GM19043 (cell line): ENCODE results near the gene WDR47.
"Not testable (repeated sequence)": the region's sequence is repeated elsewhere in the genome, so short reads cannot be mapped to it uniquely, and the experiment has no call there.

Source experiments
- ATAC-seq: cut with Tn5 transposase; IDR thresholded peaks from one replicate; pipeline ENCODE4 v1.9.1; 2021; ENCODE audit warnings: low read depth; ENCODE audit not compliant: unreplicated experiment

Gene WDR47

DNA sequence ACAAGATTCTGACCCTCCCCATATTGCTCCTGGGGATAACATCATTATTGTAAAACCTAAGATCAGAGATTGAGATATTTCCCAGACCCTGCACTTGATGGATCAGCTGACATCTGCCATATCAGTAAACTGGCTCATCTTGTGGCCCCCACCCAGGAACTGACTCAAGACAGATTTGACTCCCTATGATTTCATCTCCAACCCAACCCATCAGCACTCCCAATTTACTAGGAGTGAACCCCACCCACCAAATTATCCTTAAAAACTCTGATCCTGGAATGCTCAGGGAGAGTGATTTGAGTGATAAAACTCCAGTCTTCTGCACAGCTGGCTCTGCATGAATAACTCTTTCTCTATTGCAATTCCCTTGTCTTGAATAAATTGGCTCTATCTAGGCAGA is 72.6 kb downstream of the WDR47 start:
- no peak for ATAC-seq

DNA sequence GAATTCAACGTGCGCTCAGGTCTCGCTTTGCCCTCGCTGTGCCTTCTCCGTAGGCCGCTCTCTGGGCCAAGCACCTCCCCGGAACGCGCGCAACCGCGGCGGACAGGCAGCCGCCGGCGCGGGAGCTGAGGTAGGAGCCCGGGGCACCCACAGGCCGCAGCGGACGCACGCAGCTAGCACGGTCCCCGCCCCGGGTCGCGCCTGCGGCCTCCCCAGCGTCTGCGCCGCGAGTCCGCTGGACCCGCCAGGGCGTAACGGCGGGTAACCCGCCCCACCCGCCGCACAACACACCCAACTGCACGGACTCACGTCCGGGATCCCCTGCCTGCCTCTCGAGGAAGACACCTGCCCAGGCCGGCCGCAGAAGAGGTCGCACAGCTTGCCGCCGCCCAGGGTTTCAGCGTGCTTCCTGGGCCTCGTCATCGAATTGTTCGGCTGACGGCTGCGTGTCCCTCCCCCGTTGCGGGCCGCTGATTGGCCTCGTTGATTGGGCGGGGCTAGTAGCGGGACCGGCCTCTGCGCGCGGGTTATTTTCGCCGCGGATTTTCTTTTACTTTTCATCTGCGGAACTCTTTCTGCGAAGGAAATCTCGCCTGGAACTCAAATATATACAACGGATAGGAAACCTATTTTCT is 78.7 kb downstream of the WDR47 start, which contains the start of gene CLCC1:
Gene CLCC1 (minus strand): TSS at position 433 of the 635 bp plus-strand sequence. CDS start 13,047 bp downstream, outside the sequence.
- ATAC-seq: peak; percentile 92

DNA sequence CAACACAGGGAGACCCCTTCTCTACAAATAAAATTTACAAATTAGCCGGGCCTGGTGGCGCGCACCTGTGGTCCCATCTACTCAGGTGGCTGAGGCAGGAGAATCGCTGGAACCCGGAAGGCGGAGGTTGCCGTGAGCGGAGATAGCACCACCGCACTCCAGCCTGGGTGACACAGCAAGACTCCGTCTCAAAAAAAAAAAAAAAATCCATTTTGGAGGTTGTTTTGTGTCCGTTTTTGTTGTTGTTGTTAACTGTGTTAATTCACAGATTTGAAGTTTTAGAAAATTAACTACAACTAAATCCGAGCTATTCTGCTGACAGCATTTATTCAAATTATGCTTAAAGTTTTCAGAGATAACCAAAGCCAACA is 79.2 kb downstream of the WDR47 start:
- no peak for ATAC-seq

DNA sequence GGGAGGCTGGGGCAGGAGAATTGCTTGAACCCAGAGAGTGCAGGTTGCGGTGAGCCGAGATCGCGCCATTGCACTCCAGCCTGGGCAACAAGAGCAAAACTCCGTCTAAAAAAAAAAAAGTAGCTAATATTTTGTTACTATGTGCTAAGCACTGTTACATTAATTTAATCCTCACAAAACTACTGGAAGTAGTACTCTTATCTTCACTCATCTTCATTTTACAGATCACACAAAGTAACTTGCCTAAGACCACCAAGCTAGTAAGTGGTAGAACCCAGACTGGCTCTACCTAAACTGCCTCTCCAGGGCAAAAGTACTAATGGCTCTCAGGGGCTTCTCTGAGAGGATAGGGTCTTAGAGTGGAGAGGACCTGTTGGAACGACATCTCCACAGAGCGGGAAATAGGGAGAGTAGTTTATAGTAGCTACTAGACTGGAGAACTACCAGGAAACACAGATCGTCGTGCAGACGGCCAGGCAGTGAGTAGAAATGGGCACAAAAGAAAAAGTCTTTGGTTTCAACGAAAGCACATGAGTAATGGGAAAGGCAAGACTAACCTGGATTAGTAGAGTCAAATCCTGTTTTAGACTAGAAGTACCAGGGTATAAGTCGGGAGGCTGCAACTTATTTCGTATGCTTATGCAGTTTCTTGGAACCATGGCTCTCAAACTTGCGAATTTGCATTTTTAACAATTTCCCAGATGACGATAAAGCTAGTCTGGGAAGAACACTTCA is 80.0 kb downstream of the WDR47 start:
- no peak for ATAC-seq

DNA sequence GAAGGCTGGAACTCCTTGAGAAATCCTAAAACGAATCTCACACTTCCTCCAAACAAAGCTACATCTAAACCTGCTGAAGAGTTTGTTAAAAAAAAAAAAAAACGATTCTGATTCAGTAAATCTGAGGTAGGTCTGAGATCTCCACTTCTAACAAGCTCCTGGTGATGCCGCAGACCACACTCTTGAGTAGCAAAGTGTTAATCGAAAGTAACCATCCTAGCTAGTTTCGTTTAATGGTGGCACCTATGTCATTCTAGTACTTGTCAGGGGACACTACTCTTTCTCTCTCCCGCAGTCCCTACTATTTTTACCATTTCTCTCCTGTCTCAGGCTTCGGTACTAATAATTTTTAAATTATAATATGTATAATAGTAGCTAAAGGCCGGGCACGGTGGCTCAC is 80.7 kb downstream of the WDR47 start:
- ATAC-seq: no peak

DNA sequence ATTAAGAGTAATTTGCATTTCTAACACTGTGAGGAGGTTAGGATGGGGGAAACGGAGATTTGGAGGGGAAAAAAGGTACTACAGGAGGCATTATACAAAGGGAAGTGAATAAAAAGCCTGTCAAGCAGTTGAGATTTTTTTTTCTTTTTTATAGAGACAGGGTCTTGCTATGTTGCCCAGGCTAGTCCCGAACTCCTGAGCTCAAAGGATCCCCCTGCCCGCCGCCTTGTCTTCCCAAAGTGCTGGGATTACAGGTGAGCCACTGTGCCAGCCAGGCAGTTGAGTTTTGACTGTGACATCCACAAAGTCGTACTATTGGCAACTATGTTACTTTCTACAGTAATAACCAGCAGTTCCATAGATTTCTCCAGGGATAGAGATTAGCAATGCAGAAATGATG is 81.2 kb downstream of the WDR47 start:
- no peak for ATAC-seq

DNA sequence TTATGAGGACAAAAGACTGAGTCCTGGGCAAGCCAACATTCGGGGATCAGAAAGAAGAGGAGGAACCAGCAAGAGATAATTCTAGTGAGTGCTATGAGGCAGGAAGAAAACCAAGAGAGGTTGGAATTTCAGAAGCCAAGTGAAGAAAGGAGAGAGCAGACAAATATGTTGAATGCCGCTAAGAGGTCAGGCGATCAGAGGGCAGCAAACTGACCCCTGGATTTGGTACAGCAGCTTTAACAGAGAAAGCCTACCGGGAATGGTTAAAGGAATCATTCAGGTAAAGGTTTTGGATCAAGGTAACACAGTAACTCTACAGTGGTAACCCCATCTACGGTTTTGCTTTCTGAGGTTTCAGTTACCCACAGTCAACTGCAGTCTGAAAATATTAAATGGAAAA is 84.0 kb downstream of the WDR47 start:
- ATAC-seq: no peak

DNA sequence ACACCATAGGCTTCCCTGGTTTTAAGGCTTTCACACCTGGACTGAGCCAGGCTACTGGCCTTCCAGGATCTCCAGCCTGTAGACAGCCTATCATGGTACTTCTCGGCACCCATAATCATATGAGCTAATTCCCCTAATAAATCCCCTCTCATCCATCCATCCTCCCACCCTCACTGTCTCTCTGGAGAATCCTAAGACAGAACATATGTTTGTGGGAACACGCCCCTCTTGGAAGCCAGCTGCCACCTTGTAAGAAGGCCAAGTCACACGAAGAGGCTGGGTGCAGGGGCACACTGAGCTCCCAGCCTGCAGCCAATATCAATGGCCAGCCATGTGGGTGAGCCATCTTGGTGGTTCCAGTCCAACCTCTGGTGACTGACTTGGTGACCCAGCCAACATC is 86.0 kb downstream of the WDR47 start:
- no peak for ATAC-seq

DNA sequence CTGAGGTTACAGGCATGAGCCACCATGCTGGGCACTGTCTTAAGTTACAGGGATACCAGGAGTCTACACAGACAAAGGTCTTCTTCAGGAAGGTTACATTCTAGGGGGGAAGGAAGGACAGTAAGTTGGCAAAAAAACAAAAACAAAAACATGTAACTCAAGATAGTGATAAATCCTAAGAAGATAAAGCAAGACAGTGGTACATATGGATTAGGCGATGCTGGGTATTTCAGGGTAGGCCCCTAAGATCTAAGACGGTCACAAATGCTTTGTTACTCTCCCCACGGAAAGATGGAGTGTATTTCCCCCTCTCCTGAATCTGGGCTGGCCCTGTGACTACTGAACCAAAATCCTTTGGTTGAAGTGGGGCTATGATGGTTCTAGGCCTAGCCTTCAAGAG is 86.8 kb downstream of the WDR47 start:
- no peak for ATAC-seq

DNA sequence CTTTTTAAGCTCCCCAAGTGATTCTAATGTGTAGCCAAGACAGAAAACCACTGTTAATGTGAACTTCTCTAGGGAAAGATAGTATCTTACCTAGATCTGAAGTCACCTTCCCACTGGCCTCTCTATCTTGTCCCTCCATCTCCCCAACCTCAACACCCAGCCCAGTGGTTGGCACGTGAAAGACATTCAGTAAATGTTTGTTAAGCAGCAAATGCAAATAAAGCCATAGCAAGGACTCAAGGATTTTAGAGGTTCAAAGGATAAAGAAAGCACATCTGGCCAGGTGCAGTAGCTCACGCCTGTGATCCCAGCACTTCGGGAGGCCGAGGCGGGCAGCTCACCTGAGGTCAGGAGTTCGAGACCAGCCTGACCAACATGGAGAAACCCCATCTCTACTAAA is 88.5 kb downstream of the WDR47 start:
- ATAC-seq: no peak

DNA sequence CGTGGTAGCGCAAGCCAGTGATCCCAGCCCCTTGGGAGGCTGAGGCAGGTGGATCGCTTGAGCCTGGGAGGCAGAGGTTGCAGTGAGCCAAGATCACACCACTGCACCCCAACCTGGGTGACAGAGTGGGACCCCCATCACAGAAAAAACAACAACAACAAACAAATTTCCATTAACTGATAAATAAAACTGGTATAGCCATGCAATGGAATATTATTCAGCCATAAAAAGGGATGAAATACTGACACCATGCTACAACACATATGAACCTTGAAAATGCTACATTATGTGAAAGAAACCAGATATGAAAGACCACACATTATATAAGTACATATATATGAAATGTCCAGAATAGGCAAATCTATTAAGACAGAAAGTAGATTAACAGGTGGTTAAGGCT is 90.7 kb downstream of the WDR47 start:
- ATAC-seq: no peak

DNA sequence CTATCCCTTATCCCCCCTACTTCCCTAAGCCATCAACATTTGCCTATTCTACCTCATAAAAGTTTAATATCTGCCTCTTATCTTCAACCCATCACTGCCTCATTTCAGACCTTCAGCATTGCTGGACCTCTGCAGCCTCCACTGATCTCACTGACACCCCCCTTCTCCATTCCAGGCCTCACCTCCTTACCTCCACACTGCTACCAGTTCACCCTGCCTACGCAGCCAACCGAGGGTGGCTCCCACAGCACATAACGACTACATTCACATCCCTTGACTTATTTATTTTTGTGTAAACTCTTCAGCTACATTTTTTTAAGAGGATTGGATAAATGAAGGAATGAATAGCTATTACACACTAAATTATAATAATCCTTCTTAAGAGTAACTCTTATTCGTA is 92.9 kb downstream of the WDR47 start:
- ATAC-seq: no peak

DNA sequence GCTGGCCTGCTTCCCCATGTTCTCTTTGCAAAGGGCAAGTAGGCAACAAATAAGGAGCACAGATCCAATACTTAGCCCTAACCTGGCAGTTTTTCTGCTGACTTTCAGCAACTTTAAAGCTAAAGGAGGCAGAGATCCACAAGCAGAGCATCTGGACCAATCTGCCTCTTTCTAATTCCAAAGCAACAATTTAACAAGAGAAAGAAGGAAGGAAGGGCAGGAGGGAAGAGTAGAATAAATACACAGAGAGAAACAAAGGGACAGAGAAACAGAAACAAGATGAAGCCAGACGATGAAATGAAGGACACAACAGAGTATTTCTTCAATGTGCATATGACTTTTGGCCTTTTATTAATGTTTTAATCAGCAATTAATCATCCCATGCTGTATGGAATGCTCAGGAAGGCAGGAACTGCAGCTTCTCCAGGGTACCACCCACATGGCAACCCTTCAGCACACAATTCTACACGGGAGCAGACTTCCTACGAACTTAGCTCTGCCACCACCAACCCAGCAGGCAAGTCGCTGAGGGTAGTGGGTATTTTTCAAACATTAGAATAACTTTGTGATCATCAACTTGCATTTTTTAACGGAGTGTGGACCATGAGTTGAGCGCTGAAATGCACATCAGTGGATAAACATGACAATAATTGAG is 93.9 kb downstream of the WDR47 start:
- no peak for ATAC-seq

DNA sequence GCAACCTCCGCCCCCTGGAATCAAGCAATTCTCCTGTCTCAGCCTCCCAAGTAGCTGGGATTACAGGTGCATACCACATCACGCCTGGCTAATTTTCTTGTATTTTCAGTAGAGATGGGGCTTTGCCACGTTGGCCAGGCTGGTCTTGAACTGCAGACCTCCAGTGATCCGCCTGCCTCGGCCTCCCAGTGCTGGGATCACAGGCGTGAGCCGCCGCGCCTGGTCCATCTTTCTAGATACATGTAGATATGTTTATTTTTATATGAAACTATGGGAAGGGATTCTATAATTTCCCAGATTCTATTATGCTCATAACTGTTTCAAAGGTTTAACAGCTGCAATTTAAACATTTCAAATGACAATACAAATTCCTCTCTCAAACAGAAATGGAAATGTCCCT is 105.7 kb downstream of the WDR47 start:
- no peak for ATAC-seq

DNA sequence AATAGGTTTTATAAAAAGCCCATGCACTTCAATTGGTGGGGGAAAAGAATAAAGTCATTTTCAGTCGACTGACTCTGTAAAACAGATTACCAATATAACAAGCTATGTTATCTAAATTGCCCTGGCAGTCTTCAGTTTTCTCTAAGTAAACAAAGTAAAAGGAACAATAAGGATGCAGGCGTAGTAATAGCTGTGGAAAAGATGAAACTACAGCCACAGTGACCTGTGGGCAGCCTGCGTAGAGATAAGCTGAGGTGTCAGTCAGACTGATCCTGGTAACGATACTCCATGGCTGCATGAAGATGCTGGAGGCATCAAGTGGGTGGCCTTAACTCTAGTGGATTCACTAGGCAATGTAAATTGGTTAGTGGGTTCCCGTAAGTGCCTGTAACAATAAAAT is 108.0 kb downstream of the WDR47 start:
- no peak for ATAC-seq

DNA sequence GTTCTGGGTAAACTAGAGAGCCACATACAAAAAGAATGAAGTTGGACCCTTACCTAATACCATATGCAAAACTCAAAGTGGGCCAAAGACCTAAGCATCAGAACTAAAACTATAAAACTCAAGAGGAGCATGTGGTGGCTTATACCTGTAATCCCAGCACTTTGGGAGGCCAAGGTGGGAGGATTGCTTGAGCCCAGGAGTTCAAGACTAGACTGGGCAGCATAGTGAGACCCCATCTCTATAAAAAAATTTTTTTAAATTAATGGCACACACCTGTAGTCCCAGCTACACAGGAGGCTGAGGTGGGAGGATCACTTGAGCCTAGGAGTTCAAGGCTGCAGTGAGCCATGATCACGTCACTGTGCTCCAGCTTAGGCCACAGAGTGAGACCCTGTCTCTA is 114.3 kb downstream of the WDR47 start:
- not testable (repeated sequence) for ATAC-seq

DNA sequence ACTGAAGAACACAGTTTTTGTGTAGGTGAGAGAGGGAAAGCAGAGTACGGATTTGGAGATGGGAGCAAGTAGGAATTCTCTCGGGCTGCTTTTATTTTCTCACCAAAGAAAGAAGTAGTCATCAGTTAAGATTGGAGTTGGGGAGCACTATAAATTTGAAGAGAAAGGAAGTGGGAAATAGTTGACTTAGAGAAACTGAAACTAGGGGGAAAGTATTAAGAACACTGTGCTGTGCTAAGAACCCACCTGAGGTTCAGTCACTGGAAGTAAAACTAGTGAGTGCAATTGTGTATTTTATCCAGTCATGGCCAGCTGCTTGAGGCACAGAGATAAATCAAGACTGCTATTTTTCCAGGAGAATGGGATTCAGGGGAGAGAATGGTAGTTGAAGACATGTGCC is 116.0 kb downstream of the WDR47 start:
- ATAC-seq: no peak
